Neural progenitor cell (in vitro differentiated cells): ENCODE results near the gene JAG2.

Experiments
- CTCF ChIP-seq: fragments of 200-600 bp; sonication (generic); IDR thresholded peaks from 2 replicates; pipeline ENCODE4 v1.5.1; 2017; ENCODE audit warnings: antibody characterized with exemption, mild to moderate bottlenecking
- EZH2phosphoT487 ChIP-seq: fragments of 200-600 bp; sonication (generic); IDR thresholded peaks from 2 replicates; pipeline ENCODE4 v1.6.1; 2017; ENCODE audit warnings: antibody characterized with exemption

- no peak for TF ChIP-seq CTCF
- no peak for TF ChIP-seq EZH2phosphoT487
Measured at GRCh38 chr14:105155071-105155651, 13.4 kb downstream of the JAG2 start.
